ENCODE data around the gene MAMDC4. TPM values are rescaled to one million over a fixed set of nuclear protein-coding genes. Genes with fewer than 3 reads are reported as not detected.
A peak's percentile ranks its signal among the peaks of the same experiment; 100 is the strongest.

Gene MAMDC4
- total and polyA plus RNA-seq, 8 donors = 1.1 to 317 (median 4.5) TPM

DNA sequence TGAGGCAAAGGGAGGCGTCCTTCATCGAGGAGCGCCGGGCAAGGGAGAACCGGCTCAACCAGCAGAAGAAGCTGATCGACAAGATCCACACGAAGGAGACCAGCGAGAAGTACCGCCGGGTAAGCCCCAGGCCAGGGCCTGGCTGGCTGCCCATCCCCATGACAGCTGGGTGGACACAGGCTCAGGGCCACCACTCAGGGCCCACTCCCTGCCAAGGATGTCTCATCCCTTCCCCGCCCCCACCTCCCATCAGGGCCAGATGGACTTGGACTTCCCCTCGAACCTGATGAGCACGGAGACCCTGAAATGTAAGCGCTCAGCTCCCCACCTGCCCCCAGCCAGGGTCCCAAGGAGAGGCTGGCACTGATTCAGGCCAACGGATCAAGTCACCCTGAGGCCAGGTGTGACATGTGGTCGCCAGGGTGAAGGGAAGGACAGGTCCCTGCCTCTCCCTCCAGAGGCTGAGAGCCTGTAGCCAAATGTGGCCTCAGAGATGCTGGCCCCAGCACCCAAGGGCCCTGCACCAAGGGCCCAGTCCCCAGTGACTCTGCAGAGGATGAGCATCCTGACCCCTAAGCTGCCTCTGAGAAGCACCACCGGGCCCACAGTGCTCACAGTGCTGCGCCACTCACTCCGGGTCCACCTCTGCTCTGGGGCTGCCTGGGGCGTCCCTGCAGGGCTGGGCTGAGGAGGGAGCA lies 47.5 kb upstream of the MAMDC4 start:
- Histone ChIP-seq H3K27ac (no peak overlapping the region), H3K4me3 (no peak overlapping the region), H3K4me1 (peaks cover 37 to 52% (median 48%) of the 10 kb centered on the region in 4 donors), H3K36me3 (peaks cover 0 to 17% (median 3%) of the 10 kb centered on the region in 4 donors), H3K9me3 (no peaks in the 10 kb centered on the region), H3K27me3 (peaks cover 2 to 31% (median 17%) of the 10 kb centered on the region in 3 donors)
- 86 to 96% (median 90%) methylated on average over 12 to 20 of the region's 20 CpGs for whole genome bisulfite sequencing, 5 donors
- no peak for TF ChIP-seq EP300 (IDR thresholded peaks at IDR 0.05)
- no peak for TF ChIP-seq POLR2AphosphoS5 (IDR thresholded peaks at IDR 0.05)
- TF ChIP-seq CTCF (IDR thresholded peaks at IDR 0.05) = no peak
- no peak for TF ChIP-seq POLR2A (IDR thresholded peaks at IDR 0.05)
- no peak for DNase-seq
- intact Hi-C loops (cut with DNase I; ENCODE audit: low total_unique reads) = no loop called here

GRCh38 chr9:136805207-136805740 lies 46.9 kb upstream of the MAMDC4 start:
- no peaks in the 10 kb centered on the region for H3K9me3 ChIP-seq
- peaks cover 0 to 25% (median 11%) of the 10 kb centered on the region in 3 donors for H3K27me3 ChIP-seq
- H3K4me1 ChIP-seq = peaks cover 37 to 52% (median 48%) of the 10 kb centered on the region in 4 donors
- DNase-seq = no peak
- WGBS, 5 donors = 82 to 93% (median 91%) methylated on average over 9 to 12 of the region's 12 CpGs
- no peak overlapping the region for H3K27ac ChIP-seq
- intact Hi-C loops (cut with DNase I; ENCODE audit: low total_unique reads) = no loop called here
- no peak for TF ChIP-seq POLR2AphosphoS5 (IDR thresholded peaks at IDR 0.05)
- no peak for TF ChIP-seq POLR2A (IDR thresholded peaks at IDR 0.05)
- TF ChIP-seq CTCF (IDR thresholded peaks at IDR 0.05) = no peak
- no peak for TF ChIP-seq EP300 (IDR thresholded peaks at IDR 0.05)
- H3K36me3 ChIP-seq = peaks cover 0 to 24% (median 3%) of the 10 kb centered on the region in 4 donors
- H3K4me3 ChIP-seq = no peak overlapping the region

DNA sequence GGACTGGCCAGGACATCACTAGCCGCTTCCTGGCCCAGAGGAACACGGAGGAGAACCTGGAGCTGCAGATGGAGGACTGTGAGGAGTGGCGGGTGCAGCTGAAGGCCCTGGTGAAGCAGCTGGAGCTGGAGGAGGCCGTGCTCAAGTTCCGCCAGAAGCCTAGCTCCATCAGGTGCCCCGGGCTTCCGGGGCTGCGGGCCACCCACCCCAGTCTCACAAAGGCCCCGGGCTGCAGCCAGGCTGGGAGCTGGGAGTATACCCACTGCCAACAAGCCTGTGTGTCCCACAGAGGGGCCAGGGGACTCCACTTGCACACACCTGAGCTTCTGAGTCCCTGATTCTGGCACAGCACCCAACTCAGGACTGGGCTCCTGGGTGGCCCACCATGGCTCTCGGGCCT lies 46.1 kb upstream of the MAMDC4 start:
- no peak for DNase-seq
- H3K27me3 ChIP-seq = peaks cover 0 to 17% (median 3%) of the 10 kb centered on the region in 3 donors
- H3K4me3 ChIP-seq = no peak overlapping the region
- TF ChIP-seq CTCF (IDR thresholded peaks at IDR 0.05) = no peak
- H3K27ac ChIP-seq = no peak overlapping the region
- intact Hi-C loops (cut with DNase I; ENCODE audit: low total_unique reads) = no loop called here
- no peaks in the 10 kb centered on the region for H3K9me3 ChIP-seq
- peaks cover 30 to 52% (median 46%) of the 10 kb centered on the region in 4 donors for H3K4me1 ChIP-seq
- H3K36me3 ChIP-seq = peaks cover 0 to 24% (median 7%) of the 10 kb centered on the region in 4 donors
- WGBS, 5 donors = 89 to 99% (median 97%) methylated on average over 4 to 10 of the region's 10 CpGs

GRCh38 chr9:136806631-136807201 lies 45.4 kb upstream of the MAMDC4 start:
- H3K36me3 ChIP-seq = peaks cover 0 to 24% (median 9%) of the 10 kb centered on the region in 4 donors
- H3K4me1 ChIP-seq = peaks cover 30 to 52% (median 45%) of the 10 kb centered on the region in 4 donors
- peak overlapping the region; percentile 88 to 96 (median 93) for H3K27ac ChIP-seq
- peaks cover 0 to 11% (median 0%) of the 10 kb centered on the region in 3 donors for H3K27me3 ChIP-seq
- H3K9me3 ChIP-seq = no peaks in the 10 kb centered on the region
- peak overlapping the region; percentile 94 to 100 (median 98) for H3K4me3 ChIP-seq
- no peak for TF ChIP-seq POLR2AphosphoS5 (IDR thresholded peaks at IDR 0.05)
- no peak for TF ChIP-seq POLR2A (IDR thresholded peaks at IDR 0.05)
- TF ChIP-seq CTCF (IDR thresholded peaks at IDR 0.05) = no peak
- TF ChIP-seq EP300 (IDR thresholded peaks at IDR 0.05) = no peak
- DNase-seq = no peak
- intact Hi-C loops (cut with DNase I; ENCODE audit: low total_unique reads) = no loop called here
- 47 to 65% (median 60%) methylated on average over 12 to 25 of the region's 25 CpGs for WGBS, 5 donors
